H1 (cell line): ENCODE measurements around the gene PPIL4. TPM values are rescaled to one million over a fixed set of nuclear protein-coding genes. Genes with fewer than 3 reads are reported as not detected.

Experiments
- CTCF ChIA-PET: fragments of 300-600 bp; sonication (Branson Sonifier 250); formaldehyde crosslinking; loops from one replicate; lab custom pipeline; 2021; ENCODE audit not compliant: partially characterized antibody; lab: Charles Lee
- POLR2A ChIA-PET: fragments of 300-600 bp; sonication (Branson Sonifier 250); formaldehyde crosslinking; loops from one replicate; lab custom pipeline; 2021; ENCODE audit warnings: inconsistent platforms; ENCODE audit not compliant: partially characterized antibody; lab: Charles Lee
- DNase-seq, 2 experiments: peaks; one replicate each; pipeline versions ENCODE4 v3.0.0 to v3.0.0-alpha.2; 2010 to 2022; ENCODE audit warnings: low spot score in 2 of 2, low read depth in 1 of 2, mixed read lengths in 1 of 2
- FAIRE-seq: peaks from 2 replicates; lab custom pipeline; 2011; peaks lifted over from hg19 to GRCh38; lab: Jason Lieb, UNC
- H2AFZ ChIP-seq: 2 replicates; pipeline ENCODE4 v1.8.1; 2012; ENCODE audit warnings: low read length, inconsistent platforms
- H2AK5ac ChIP-seq: 2 replicates; pipeline ENCODE4 v1.6.1; 2013; ENCODE audit warnings: low read depth, low read length
- H2BK120ac ChIP-seq: replicated peaks from 2 replicates; pipeline ENCODE3; 2013; ENCODE audit warnings: low read depth, low read length, inconsistent platforms
- H2BK12ac ChIP-seq: 2 replicates; pipeline ENCODE4 v1.6.1; 2013; ENCODE audit warnings: low read depth, low read length
- H2BK15ac ChIP-seq: 2 replicates; pipeline ENCODE4 v1.6.1; 2013; ENCODE audit warnings: low read length
- H2BK20ac ChIP-seq: 2 replicates; pipeline ENCODE4 v1.6.1; 2013; ENCODE audit warnings: low read length
- H2BK5ac ChIP-seq: 2 replicates; pipeline ENCODE4 v1.6.1; 2013; ENCODE audit warnings: low read depth, low read length
- H3K14ac ChIP-seq: 2 replicates; pipeline ENCODE4 v1.6.1; 2013; ENCODE audit warnings: inconsistent platforms; ENCODE audit not compliant: insufficient read length
- H3K18ac ChIP-seq: 2 replicates; pipeline ENCODE4 v1.6.1; 2013; ENCODE audit warnings: low read length; ENCODE audit errors: extremely low read depth
- H3K23ac ChIP-seq: 2 replicates; pipeline ENCODE4 v1.6.1; 2013; ENCODE audit warnings: inconsistent platforms; ENCODE audit not compliant: insufficient read length
- H3K23me2 ChIP-seq: 2 replicates; pipeline ENCODE4 v1.6.1; 2013; ENCODE audit warnings: low read depth, low read length
- H3K27ac ChIP-seq: 2 replicates; pipeline ENCODE4 v1.6.1; 2011; ENCODE audit warnings: low read depth, low read length, inconsistent platforms
- H3K27me3 ChIP-seq, 4 experiments: replicated peaks in 1 of 4; 1 replicate in 1 of 4; 2 replicates in 3 of 4; pipeline versions ENCODE4 v1.6.1 to v1.8.1; 2011 to 2013; ENCODE audit warnings: low read length in 3 of 4, mild to moderate bottlenecking in 3 of 4, inconsistent platforms in 2 of 4, mixed read lengths in 2 of 4, moderate library complexity in 1 of 4; ENCODE audit not compliant: control insufficient read depth in 3 of 4, insufficient read depth in 3 of 4; ENCODE audit errors: extremely low read depth in 1 of 4
- H3K36me3 ChIP-seq, 4 experiments: 2 replicates each; pipeline versions ENCODE4 v1.6.1 to v1.8.1; 2011 to 2013; ENCODE audit warnings: mild to moderate bottlenecking in 4 of 4, low read length in 3 of 4, moderate library complexity in 2 of 4, control low read depth in 1 of 4, inconsistent platforms in 1 of 4; ENCODE audit not compliant: insufficient read depth in 4 of 4, control insufficient read depth in 2 of 4
- H3K4ac ChIP-seq: replicated peaks from 2 replicates; pipeline ENCODE3; 2013; ENCODE audit warnings: low read length, low read depth, mixed read lengths, inconsistent platforms; ENCODE audit not compliant: insufficient read length
- H3K4me1 ChIP-seq, 4 experiments: replicated peaks in 1 of 4; 1 replicate in 1 of 4; 2 replicates in 3 of 4; pipeline versions ENCODE4 v1.6.1 to v1.8.1; 2011 to 2013; ENCODE audit warnings: low read length in 3 of 4, inconsistent platforms in 2 of 4, mixed read lengths in 1 of 4; ENCODE audit not compliant: insufficient read depth in 4 of 4, control insufficient read depth in 3 of 4
- H3K4me2 ChIP-seq, 2 experiments: 2 replicates each; pipeline versions ENCODE4 v1.6.1 to v1.8.1; 2011 to 2013; ENCODE audit warnings: low read depth in 2 of 2, low read length in 2 of 2, control low read depth in 1 of 2, inconsistent platforms in 1 of 2, mild to moderate bottlenecking in 1 of 2; ENCODE audit not compliant: insufficient read depth in 1 of 2
- H3K4me3 ChIP-seq, 4 experiments: fragments of 200-600, 300-600 bp in 1 of 4; sonication (generic), shearing (Covaris generic), sonication (Bioruptor Twin) in 1 of 4; 2 replicates each; pipeline versions ENCODE4 v1.5.1 to v1.8.1; 2011 to 2016; ENCODE audit warnings: low read length in 4 of 4, low read depth in 3 of 4, control low read depth in 2 of 4, inconsistent platforms in 2 of 4, mild to moderate bottlenecking in 2 of 4, mixed read lengths in 1 of 4, moderate library complexity in 1 of 4; ENCODE audit not compliant: insufficient read depth in 2 of 4; ENCODE audit errors: extremely low read depth in 1 of 4
- H3K56ac ChIP-seq: replicated peaks from 2 replicates; pipeline ENCODE3; 2013; ENCODE audit warnings: low read depth, mild to moderate bottlenecking, mixed read lengths, low read length, inconsistent platforms; ENCODE audit not compliant: insufficient read length
- H3K79me1 ChIP-seq: 2 replicates; pipeline ENCODE4 v1.6.1; 2013; ENCODE audit warnings: low read depth, low read length, control low read depth
- H3K79me2 ChIP-seq, 2 experiments: 2 replicates each; pipeline versions ENCODE4 v1.6.1 to v1.8.1; 2012 to 2013; ENCODE audit warnings: low read length in 2 of 2, mild to moderate bottlenecking in 2 of 2, inconsistent platforms in 1 of 2; ENCODE audit not compliant: insufficient read depth in 2 of 2, control insufficient read depth in 1 of 2
- H3K9ac ChIP-seq, 4 experiments: replicated peaks in 1 of 4; 1 replicate in 1 of 4; 2 replicates in 3 of 4; pipeline versions ENCODE4 v1.6.1 to v1.8.1; 2011 to 2013; ENCODE audit warnings: low read depth in 3 of 4, low read length in 3 of 4, control low read depth in 2 of 4, mild to moderate bottlenecking in 2 of 4, moderate library complexity in 2 of 4, inconsistent platforms in 1 of 4; ENCODE audit errors: extremely low read depth in 1 of 4
- H3K9me3 ChIP-seq, 2 experiments: 2 replicates each; pipeline versions ENCODE4 v1.6.1 to v1.8.1; 2012 to 2013; ENCODE audit warnings: mild to moderate bottlenecking in 2 of 2, moderate library complexity in 2 of 2, control low read depth in 1 of 2, inconsistent platforms in 1 of 2, low read depth in 1 of 2, low read length in 1 of 2, mixed read lengths in 1 of 2; ENCODE audit not compliant: insufficient read depth in 2 of 2
- H4K20me1 ChIP-seq, 2 experiments: replicated peaks in 1 of 2; 2 replicates each; pipeline versions ENCODE3 to v1.8.1; 2011 to 2013; ENCODE audit warnings: inconsistent platforms in 2 of 2, low read length in 2 of 2, mild to moderate bottlenecking in 1 of 2; ENCODE audit not compliant: insufficient read depth in 2 of 2, control insufficient read depth in 1 of 2
- H4K5ac ChIP-seq: 2 replicates; pipeline ENCODE4 v1.6.1; 2013; ENCODE audit warnings: low read length, low read depth, mixed read lengths, inconsistent platforms; ENCODE audit not compliant: insufficient read length
- H4K8ac ChIP-seq: 2 replicates; pipeline ENCODE4 v1.8.0; 2013; ENCODE audit warnings: mild to moderate bottlenecking, moderate library complexity, low read length, inconsistent platforms; ENCODE audit not compliant: insufficient read depth; ENCODE audit errors: extremely low read depth
- H4K91ac ChIP-seq: replicated peaks from 2 replicates; pipeline ENCODE3; 2013; ENCODE audit warnings: low read length, mixed read lengths, inconsistent platforms; ENCODE audit not compliant: insufficient read length
- ASH2L ChIP-seq: fragments of 200-600, 300-600 bp; sonication (generic); IDR thresholded peaks from one replicate; pipeline ENCODE4 v1.7.1; 2017; ENCODE audit warnings: low read length
- BACH1 ChIP-seq: IDR thresholded peaks from 2 replicates; pipeline ENCODE4 v1.6.1; 2012; ENCODE audit warnings: low read length, improper control_type of control experiment
- CREB1 ChIP-seq: IDR thresholded peaks from 2 replicates; pipeline ENCODE4 v1.6.1; 2012; ENCODE audit warnings: inconsistent platforms
- CTBP2 ChIP-seq: IDR thresholded peaks from 2 replicates; pipeline ENCODE4 v1.7.0; 2011; ENCODE audit warnings: borderline replicate concordance, mild to moderate bottlenecking, moderate library complexity, mixed read lengths, low read length; ENCODE audit not compliant: insufficient read depth, insufficient read length
- EGR1 ChIP-seq: IDR thresholded peaks from 2 replicates; pipeline ENCODE4 v1.6.1; 2011; ENCODE audit warnings: low read depth, low read length, borderline replicate concordance
- EP300 ChIP-seq, 2 experiments: IDR thresholded peaks; 1 replicate in 1 of 2; 2 replicates in 1 of 2; pipeline ENCODE4 v1.6.1; 2011 to 2012; ENCODE audit warnings: low read depth in 2 of 2, low read length in 2 of 2, mild to moderate bottlenecking in 2 of 2, borderline replicate concordance in 1 of 2, inconsistent platforms in 1 of 2, moderate library complexity in 1 of 2
- HDAC2 ChIP-seq, 2 experiments: fragments of 300-600 bp in 1 of 2; sonication (generic) in 1 of 2; IDR thresholded peaks; 2 replicates each; pipeline ENCODE4 v1.6.1; 2011 to 2012; ENCODE audit warnings: low read depth in 2 of 2, low read length in 2 of 2, mild to moderate bottlenecking in 2 of 2, moderate library complexity in 2 of 2, borderline replicate concordance in 1 of 2, inconsistent platforms in 1 of 2
- JUN ChIP-seq: IDR thresholded peaks from 2 replicates; pipeline ENCODE4 v1.6.1; 2011; ENCODE audit warnings: low read depth, mild to moderate bottlenecking, improper control_type of control experiment, low read length
- KDM5A ChIP-seq: fragments of 200-600 bp; IDR thresholded peaks from 2 replicates; pipeline ENCODE4 v1.7.1; 2012; ENCODE audit warnings: mild to moderate bottlenecking, low read length, inconsistent platforms, mixed read lengths
- RXRA ChIP-seq: IDR thresholded peaks from 2 replicates; pipeline ENCODE4 v1.6.1; 2011; ENCODE audit warnings: low read depth, mild to moderate bottlenecking, low read length, moderate library complexity; ENCODE audit not compliant: insufficient read depth
- SP2 ChIP-seq: IDR thresholded peaks from 2 replicates; pipeline ENCODE4 v1.6.1; 2012; ENCODE audit warnings: mild to moderate bottlenecking, low read length, inconsistent platforms
- TAF1 ChIP-seq: IDR thresholded peaks from 2 replicates; pipeline ENCODE4 v1.6.1; 2011; ENCODE audit warnings: mild to moderate bottlenecking, low read depth, low read length
- YY1 ChIP-seq: IDR thresholded peaks from 2 replicates; pipeline ENCODE4 v1.6.1; 2011; ENCODE audit warnings: low read depth, mild to moderate bottlenecking, low read length
- WGBS, 2 experiments: shearing (Covaris generic) in 1 of 2; methylation state at CpG; one replicate each; pipeline versions ENCODE4 v1.1.6 to v1.1.7; 2013 to 2015; ENCODE audit warnings: low lambda C conversion rate in 2 of 2, mixed read lengths in 2 of 2, inconsistent platforms in 1 of 2, low coverage in 1 of 2, missing lambda C conversion rate in 1 of 2; ENCODE audit not compliant: insufficient replicate concordance in 2 of 2, insufficient coverage in 1 of 2, insufficient read length in 1 of 2; ENCODE audit errors: extremely low coverage in 1 of 2, missing lambda C conversion rate in 1 of 2; 5-methylcytosine and 5-hydroxymethylcytosine counted together
- polyA plus RNA-seq, 7 experiments: library from polyadenylated mRNA; depleted of rRNA in 3 of 7; stranded (reverse) in 5 of 7; unstranded in 2 of 7; fragments of >200 nt in 5 of 7; fragments of 200-250 nt in 2 of 7; gene quantifications; 1 replicate in 5 of 7; 2 replicates in 1 of 7; 4 replicates in 1 of 7; pipeline versions ENCODE4 v1.2.1 to v1.2.3, GENCODE V29; 2011 to 2013; ENCODE audit warnings: missing spikeins in 2 of 7, mixed read lengths in 2 of 7
- total RNA-seq: library from RNA; stranded (reverse); fragmentation: NEBNext Ultra II Directional; extraction: Animal tissue kit (Norgen Biotek cat#: 25700); gene quantifications from 2 replicates; pipeline ENCODE4 v1.2.1, GENCODE V29; 2021

Gene PPIL4
- total and polyA plus RNA-seq, 2 of the 8 experiments (the other 6 are each of a cell fraction or from before 2014, with no cell fraction given): 2.0 to 33.2 TPM

DNA sequence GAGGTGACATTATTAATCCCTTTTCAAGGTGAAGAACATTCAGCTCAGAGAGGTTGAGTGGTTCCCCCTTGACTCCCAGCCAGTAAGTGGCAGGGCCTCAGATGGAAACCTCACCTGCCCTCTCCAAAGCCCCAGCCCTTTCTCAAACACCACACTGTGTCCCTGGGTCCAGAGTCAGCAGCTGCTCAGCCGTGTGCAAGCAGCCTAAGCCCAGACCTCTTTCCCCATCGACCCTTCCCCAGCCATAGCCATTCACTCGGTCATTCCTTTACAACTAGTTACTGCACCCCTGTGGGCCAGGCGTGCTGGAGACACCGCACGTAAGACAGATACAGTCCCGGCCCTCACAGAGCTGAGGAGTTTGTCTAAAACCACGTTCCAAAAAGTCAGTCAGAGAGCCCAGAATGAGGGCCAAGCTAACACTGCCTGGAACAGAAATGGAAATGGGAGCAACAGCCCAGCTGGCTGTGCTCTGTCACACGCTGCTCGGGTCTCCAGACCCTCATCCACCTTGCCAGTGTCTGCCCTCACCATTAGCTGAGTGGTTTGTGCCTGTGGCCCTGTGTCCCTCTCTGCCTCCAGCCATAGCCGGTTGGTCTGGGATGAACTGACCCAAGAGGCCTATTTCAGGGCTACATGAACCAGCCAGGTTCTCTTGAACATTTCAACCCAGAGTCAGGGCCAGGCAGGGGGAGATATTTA lies 90.7 kb downstream of the PPIL4 start:
- H4K20me1 ChIP-seq: no peaks in the 10 kb centered on the region
- no peak overlapping the region for H3K4ac ChIP-seq
- H2BK15ac ChIP-seq: no peak overlapping the region
- ChIA-PET POLR2A (no interaction called here), CTCF (interaction anchor here (1.0 to 1.7 kb wide), 7 partner anchors 9 to 379 kb away, joined by 3 to 6 read pairs (median 4); no protein-coding TSS in a partner anchor)
- no peak overlapping the region for H3K56ac ChIP-seq
- H3K36me3 ChIP-seq: no peaks in the 10 kb centered on the region
- H3K9me3 ChIP-seq: no peaks in the 10 kb centered on the region
- H4K5ac ChIP-seq: no peak overlapping the region
- H3K9ac ChIP-seq: no peak overlapping the region
- no peak overlapping the region for H3K23ac ChIP-seq
- H3K79me1 ChIP-seq: no peaks in the 10 kb centered on the region
- no peak overlapping the region for H2BK20ac ChIP-seq
- no peak for DNase-seq
- no peak overlapping the region for H4K91ac ChIP-seq
- peaks cover 11% of the 10 kb centered on the region; the same call in 1 of the 2 replicates for H3K23me2 ChIP-seq
- peaks cover 0 to 1% (median 0%) of the 10 kb centered on the region in 4 experiments; a peak in 2 of 7 replicates for H3K4me1 ChIP-seq
- H2AFZ ChIP-seq: no peak overlapping the region
- no peak overlapping the region for H3K4me3 ChIP-seq
- H2BK120ac ChIP-seq: no peak overlapping the region
- no peak overlapping the region for H3K27ac ChIP-seq
- no peak for FAIRE-seq
- H2BK5ac ChIP-seq: no peak overlapping the region
- no peaks in the 10 kb centered on the region for H3K79me2 ChIP-seq
- peaks cover 16 to 27% (median 25%) of the 10 kb centered on the region in 4 experiments for H3K27me3 ChIP-seq
- H3K18ac ChIP-seq: no peak overlapping the region
- H4K8ac ChIP-seq: no peak overlapping the region
- H3K4me2 ChIP-seq: no peak overlapping the region
- WGBS, 2 experiments: 93% methylated on average over 11 of the region's 11 CpGs; no CpG with 5 or more reads in 1 of the 2 experiments
- H3K14ac ChIP-seq: no peak overlapping the region
- H2BK12ac ChIP-seq: no peak overlapping the region
- no peak overlapping the region for H2AK5ac ChIP-seq
- TF ChIP-seq TAF1 (no peak), EP300 (IDR thresholded peaks at IDR 0.05; ENCODE audit: borderline replicate concordance in 1 of 2, low read depth in 2 of 2, low read length in 2 of 2) (no peak), JUN (no peak), EGR1 (no peak), ASH2L (no peak), HDAC2 (IDR thresholded peaks at IDR 0.05; ENCODE audit: borderline replicate concordance in 1 of 2, low read depth in 2 of 2, low read length in 2 of 2) (no peak), YY1 (no peak), BACH1 (no peak), KDM5A (no peak), RXRA (no peak), SP2 (no peak), CREB1 (no peak), CTBP2 (no peak)
